ENCODE measurements around the gene ZNF365.
A peak's percentile ranks its signal among the peaks of the same experiment; 100 is the strongest.
"Not testable (repeated sequence)": the region's sequence is repeated elsewhere in the genome, so short reads cannot be mapped to it uniquely, and the experiment has no call there.

ZNF365 gene

GRCh38 chr10:62352356-62352970 is 21.7 kb upstream of the ZNF365 start:
- no peaks in the 10 kb centered on the region for H3K9me3 ChIP-seq (ENCODE audit: low read length)
- H2AFZ ChIP-seq (ENCODE audit: low read depth, low read length), result no peak overlapping the region
- H3K27me3 ChIP-seq (ENCODE audit: insufficient read depth, low read length), result no peaks in the 10 kb centered on the region
- H3K4me3 ChIP-seq (ENCODE audit: low read length), result no peak overlapping the region
- no peaks in the 10 kb centered on the region for H3K36me3 ChIP-seq (ENCODE audit: insufficient read depth, low read length)
- no peaks in the 10 kb centered on the region for H3K4me1 ChIP-seq (ENCODE audit: insufficient read depth, low read length)

- no peaks in the 10 kb centered on the region for H3K4me1 ChIP-seq (ENCODE audit: insufficient read depth, low read length)
- H3K27me3 ChIP-seq (ENCODE audit: insufficient read depth, low read length), result no peaks in the 10 kb centered on the region
- H3K9me3 ChIP-seq (ENCODE audit: low read length), result no peaks in the 10 kb centered on the region
- H3K36me3 ChIP-seq (ENCODE audit: insufficient read depth, low read length), result no peaks in the 10 kb centered on the region
- H3K4me3 ChIP-seq (ENCODE audit: low read length), result no peak overlapping the region
- no peak overlapping the region for H2AFZ ChIP-seq (ENCODE audit: low read depth, low read length)
Measured at GRCh38 chr10:62354916-62355315, 19.3 kb upstream of the ZNF365 start.

GRCh38 chr10:62356447-62356846 is 17.7 kb upstream of the ZNF365 start:
- H3K27me3 ChIP-seq (ENCODE audit: insufficient read depth, low read length), result no peaks in the 10 kb centered on the region
- no peak overlapping the region for H3K4me3 ChIP-seq (ENCODE audit: low read length)
- no peaks in the 10 kb centered on the region for H3K9me3 ChIP-seq (ENCODE audit: low read length)
- H3K4me1 ChIP-seq (ENCODE audit: insufficient read depth, low read length), result no peaks in the 10 kb centered on the region
- no peaks in the 10 kb centered on the region for H3K36me3 ChIP-seq (ENCODE audit: insufficient read depth, low read length)
- H2AFZ ChIP-seq (ENCODE audit: low read depth, low read length), result no peak overlapping the region

GRCh38 chr10:62358151-62358550 is 16.0 kb upstream of the ZNF365 start:
- H3K36me3 ChIP-seq (ENCODE audit: insufficient read depth, low read length), result not testable (repeated sequence)

GRCh38 chr10:62373639-62373994 is 552 bp upstream of the ZNF365 start:
- H3K27me3 ChIP-seq (ENCODE audit: insufficient read depth, low read length), result peaks cover 32% of the 10 kb centered on the region
- peaks cover 10% of the 10 kb centered on the region for H3K4me1 ChIP-seq (ENCODE audit: insufficient read depth, low read length)
- peak overlapping the region; percentile 99 for H2AFZ ChIP-seq (ENCODE audit: low read depth, low read length)
- no peaks in the 10 kb centered on the region for H3K9me3 ChIP-seq (ENCODE audit: low read length)
- peak overlapping the region; percentile 77 for H3K4me3 ChIP-seq (ENCODE audit: low read length)
- H3K36me3 ChIP-seq (ENCODE audit: insufficient read depth, low read length), result no peaks in the 10 kb centered on the region

More at GRCh38 chr10:62358151-62358550, 16.0 kb upstream of the ZNF365 start:
- H3K27me3 ChIP-seq (ENCODE audit: insufficient read depth, low read length); H2AFZ ChIP-seq (ENCODE audit: low read depth, low read length); H3K9me3 ChIP-seq (ENCODE audit: low read length); H3K4me1 ChIP-seq (ENCODE audit: insufficient read depth, low read length); H3K4me3 ChIP-seq (ENCODE audit: low read length): not testable (repeated sequence)

- Histone ChIP-seq H3K4me3 (ENCODE audit: low read length) (peak overlapping the region; percentile 77), H3K27me3 (ENCODE audit: insufficient read depth, low read length) (peaks cover 32% of the 10 kb centered on the region), H2AFZ (ENCODE audit: low read depth, low read length) (peak overlapping the region; percentile 99), H3K36me3 (ENCODE audit: insufficient read depth, low read length) (no peaks in the 10 kb centered on the region), H3K9me3 (ENCODE audit: low read length) (no peaks in the 10 kb centered on the region), H3K4me1 (ENCODE audit: insufficient read depth, low read length) (peaks cover 12% of the 10 kb centered on the region)
Measured at GRCh38 chr10:62374862-62375710, 917 bp downstream of the ZNF365 start.

GRCh38 chr10:62376071-62377025 is 2.2 kb downstream of the ZNF365 start:
- no peak overlapping the region for H2AFZ ChIP-seq (ENCODE audit: low read depth, low read length)
- H3K9me3 ChIP-seq (ENCODE audit: low read length), result no peaks in the 10 kb centered on the region
- peaks cover 32% of the 10 kb centered on the region for H3K27me3 ChIP-seq (ENCODE audit: insufficient read depth, low read length)
- H3K36me3 ChIP-seq (ENCODE audit: insufficient read depth, low read length), result no peaks in the 10 kb centered on the region
- no peak overlapping the region for H3K4me3 ChIP-seq (ENCODE audit: low read length)
- H3K4me1 ChIP-seq (ENCODE audit: insufficient read depth, low read length), result peaks cover 15% of the 10 kb centered on the region

- Histone ChIP-seq H2AFZ (ENCODE audit: low read depth, low read length) (no peak overlapping the region), H3K36me3 (ENCODE audit: insufficient read depth, low read length) (no peaks in the 10 kb centered on the region), H3K27me3 (ENCODE audit: insufficient read depth, low read length) (peaks cover 32% of the 10 kb centered on the region), H3K4me3 (ENCODE audit: low read length) (no peak overlapping the region), H3K9me3 (ENCODE audit: low read length) (no peaks in the 10 kb centered on the region), H3K4me1 (ENCODE audit: insufficient read depth, low read length) (peaks cover 15% of the 10 kb centered on the region)
Measured at GRCh38 chr10:62377026-62377415, 2.9 kb downstream of the ZNF365 start.

GRCh38 chr10:62377966-62378365 is 3.8 kb downstream of the ZNF365 start:
- no peak overlapping the region for H2AFZ ChIP-seq (ENCODE audit: low read depth, low read length)
- H3K4me3 ChIP-seq (ENCODE audit: low read length), result no peak overlapping the region
- peaks cover 31% of the 10 kb centered on the region for H3K27me3 ChIP-seq (ENCODE audit: insufficient read depth, low read length)
- no peaks in the 10 kb centered on the region for H3K36me3 ChIP-seq (ENCODE audit: insufficient read depth, low read length)
- H3K4me1 ChIP-seq (ENCODE audit: insufficient read depth, low read length), result peaks cover 15% of the 10 kb centered on the region
- H3K9me3 ChIP-seq (ENCODE audit: low read length), result no peaks in the 10 kb centered on the region

GRCh38 chr10:62378877-62379276 is 4.7 kb downstream of the ZNF365 start:
- H2AFZ ChIP-seq (ENCODE audit: low read depth, low read length); H3K9me3 ChIP-seq (ENCODE audit: low read length); H3K4me3 ChIP-seq (ENCODE audit: low read length); H3K36me3 ChIP-seq (ENCODE audit: insufficient read depth, low read length): not testable (repeated sequence)
- H3K27me3 ChIP-seq (ENCODE audit: insufficient read depth, low read length), result peaks cover 22% of the 10 kb centered on the region
- H3K4me1 ChIP-seq (ENCODE audit: insufficient read depth, low read length), result peaks cover 11% of the 10 kb centered on the region

- Histone ChIP-seq H2AFZ (ENCODE audit: low read depth, low read length) (no peak overlapping the region), H3K36me3 (ENCODE audit: insufficient read depth, low read length) (no peaks in the 10 kb centered on the region), H3K27me3 (ENCODE audit: insufficient read depth, low read length) (peaks cover 19% of the 10 kb centered on the region), H3K4me1 (ENCODE audit: insufficient read depth, low read length) (peaks cover 10% of the 10 kb centered on the region), H3K9me3 (ENCODE audit: low read length) (no peaks in the 10 kb centered on the region), H3K4me3 (ENCODE audit: low read length) (no peak overlapping the region)
Measured at GRCh38 chr10:62379394-62379793, 5.2 kb downstream of the ZNF365 start.

- Histone ChIP-seq H3K9me3 (ENCODE audit: low read length) (no peaks in the 10 kb centered on the region), H3K4me1 (ENCODE audit: insufficient read depth, low read length) (peaks cover 5% of the 10 kb centered on the region), H3K4me3 (ENCODE audit: low read length) (no peak overlapping the region), H2AFZ (ENCODE audit: low read depth, low read length) (no peak overlapping the region), H3K27me3 (ENCODE audit: insufficient read depth, low read length) (peaks cover 13% of the 10 kb centered on the region), H3K36me3 (ENCODE audit: insufficient read depth, low read length) (no peaks in the 10 kb centered on the region)
Measured at GRCh38 chr10:62380016-62380415, 5.8 kb downstream of the ZNF365 start.
